Umbilical cord (tissue), 2 donors: ENCODE measurements around the gene CXCR6. TPM values are rescaled to one million over a fixed set of nuclear protein-coding genes. Genes with fewer than 3 reads are reported as not detected.
A peak's percentile ranks its signal among the peaks of the same experiment; 100 is the strongest.

ENCODE experiments used
- DNase-seq: peaks from one replicate; pipeline ENCODE4 v3.0.0-alpha.2; 2015; ENCODE audit warnings: low spot score
- total RNA-seq: library from RNA; depleted of rRNA; stranded (reverse); fragments of >200 nt; gene quantifications from one replicate; pipeline ENCODE4 v1.2.3, GENCODE V29; 2014; ENCODE audit warnings: low replicate concordance; ENCODE audit not compliant: insufficient read depth

CXCR6 gene
- total RNA-seq, 1 donor from 2014 or later, result 2.2 TPM

- peak; percentile 69 for DNase-seq
Measured at GRCh38 chr3:45948311-45948781, 5.1 kb downstream of the CXCR6 start.

GRCh38 chr3:45948881-45949280, 5.6 kb downstream of the CXCR6 start:
- no peak for DNase-seq

- no peak for DNase-seq
Measured at GRCh38 chr3:45949432-45949831, 6.2 kb downstream of the CXCR6 start.

- no peak for DNase-seq
Measured at GRCh38 chr3:45950131-45950530, 6.9 kb downstream of the CXCR6 start.

- no peak for DNase-seq
Measured at GRCh38 chr3:45950686-45951600, 7.7 kb downstream of the CXCR6 start.

- peak; percentile 45 for DNase-seq
Measured at GRCh38 chr3:45951946-45952345, 8.7 kb downstream of the CXCR6 start.

- no peak for DNase-seq
Measured at GRCh38 chr3:45952456-45952855, 9.2 kb downstream of the CXCR6 start.

GRCh38 chr3:45953536-45953935, 10.3 kb downstream of the CXCR6 start:
- no peak for DNase-seq

- DNase-seq, result no peak
Measured at GRCh38 chr3:45954306-45954705, 11.0 kb downstream of the CXCR6 start.

- no peak for DNase-seq
Measured at GRCh38 chr3:45955017-45955647, 11.9 kb downstream of the CXCR6 start.

GRCh38 chr3:45955706-45956105, 12.4 kb downstream of the CXCR6 start:
- peak; percentile 31 for DNase-seq

- DNase-seq, result no peak
Measured at GRCh38 chr3:45957586-45957985, 14.3 kb downstream of the CXCR6 start.

- no peak for DNase-seq
Measured at GRCh38 chr3:45958321-45958791, 15.1 kb downstream of the CXCR6 start.

GRCh38 chr3:45959201-45959600, 15.9 kb downstream of the CXCR6 start:
- no peak for DNase-seq

- DNase-seq, result no peak
Measured at GRCh38 chr3:45960289-45960688, 17.0 kb downstream of the CXCR6 start.

- DNase-seq, result no peak
Measured at GRCh38 chr3:45962033-45962432, 18.8 kb downstream of the CXCR6 start.

GRCh38 chr3:45964139-45964538, 20.9 kb downstream of the CXCR6 start:
- no peak for DNase-seq

- DNase-seq, result no peak
Measured at GRCh38 chr3:45965253-45965652, 22.0 kb downstream of the CXCR6 start.

- no peak for DNase-seq
Measured at GRCh38 chr3:45965653-45966052, 22.4 kb downstream of the CXCR6 start.

GRCh38 chr3:45966371-45966791, 23.1 kb downstream of the CXCR6 start:
- peak; percentile 63 for DNase-seq

- DNase-seq, result no peak
Measured at GRCh38 chr3:45966950-45967640, 23.8 kb downstream of the CXCR6 start.

- no peak for DNase-seq
Measured at GRCh38 chr3:45967724-45968123, 24.5 kb downstream of the CXCR6 start.
